ENCODE results near the gene SLC34A1. TPM values are rescaled to one million over a fixed set of nuclear protein-coding genes. Genes with fewer than 3 reads are reported as not detected.

Gene SLC34A1
- total RNA-seq, 6 experiments from 2014 or later: 0.12 to 5.3 (median 1.6) TPM; not detected in 1

DNA sequence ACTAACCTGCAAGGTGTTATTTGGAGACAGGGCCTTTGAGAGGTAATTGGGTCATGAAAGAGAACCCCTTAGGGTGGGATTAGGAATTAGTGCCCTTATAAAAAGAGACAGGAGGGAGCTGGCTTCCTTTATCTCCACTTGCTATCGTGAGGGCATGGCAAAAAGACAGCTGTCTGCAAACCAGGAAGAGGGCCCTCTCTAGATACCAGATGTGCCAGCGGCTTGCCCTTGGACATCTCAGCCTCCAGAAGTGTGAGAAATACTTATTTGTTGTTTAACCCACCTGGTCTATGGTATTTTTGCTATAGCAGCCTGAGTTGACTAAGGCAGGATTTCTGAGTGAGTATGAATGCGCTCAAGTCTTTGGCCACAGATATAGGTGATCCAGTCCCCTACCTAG is 27.5 kb upstream of the SLC34A1 start:
- no peaks in the 10 kb centered on the region for H3K27me3 ChIP-seq
- H3K9me3 ChIP-seq: no peaks in the 10 kb centered on the region
- H3K36me3 ChIP-seq: no peaks in the 10 kb centered on the region
- no peak overlapping the region for H3K4me3 ChIP-seq
- intact Hi-C loops (cut with DNase I): no loop called here
- no peak for ATAC-seq
- peaks cover 0 to 68% (median 25%) of the 10 kb centered on the region in 4 donors for H3K4me1 ChIP-seq
- TF ChIP-seq, protein P1, sequence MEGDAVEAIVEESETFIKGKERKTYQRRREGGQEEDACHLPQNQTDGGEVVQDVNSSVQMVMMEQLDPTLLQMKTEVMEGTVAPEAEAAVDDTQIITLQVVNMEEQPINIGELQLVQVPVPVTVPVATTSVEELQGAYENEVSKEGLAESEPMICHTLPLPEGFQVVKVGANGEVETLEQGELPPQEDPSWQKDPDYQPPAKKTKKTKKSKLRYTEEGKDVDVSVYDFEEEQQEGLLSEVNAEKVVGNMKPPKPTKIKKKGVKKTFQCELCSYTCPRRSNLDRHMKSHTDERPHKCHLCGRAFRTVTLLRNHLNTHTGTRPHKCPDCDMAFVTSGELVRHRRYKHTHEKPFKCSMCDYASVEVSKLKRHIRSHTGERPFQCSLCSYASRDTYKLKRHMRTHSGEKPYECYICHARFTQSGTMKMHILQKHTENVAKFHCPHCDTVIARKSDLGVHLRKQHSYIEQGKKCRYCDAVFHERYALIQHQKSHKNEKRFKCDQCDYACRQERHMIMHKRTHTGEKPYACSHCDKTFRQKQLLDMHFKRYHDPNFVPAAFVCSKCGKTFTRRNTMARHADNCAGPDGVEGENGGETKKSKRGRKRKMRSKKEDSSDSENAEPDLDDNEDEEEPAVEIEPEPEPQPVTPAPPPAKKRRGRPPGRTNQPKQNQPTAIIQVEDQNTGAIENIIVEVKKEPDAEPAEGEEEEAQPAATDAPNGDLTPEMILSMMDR (IDR thresholded peaks at IDR 0.05): no peak
- TF ChIP-seq POLR2A (IDR thresholded peaks at IDR 0.05): no peak
- 81% methylated on average over 2 of the region's 3 CpGs for WGBS (ENCODE audit: insufficient coverage, low coverage, low lambda C conversion rate, missing lambda C conversion rate)
- DNase-seq: no peak
- H3K27ac ChIP-seq: peak overlapping the region in 2 of 3 donors; percentile 76 to 94

DNA sequence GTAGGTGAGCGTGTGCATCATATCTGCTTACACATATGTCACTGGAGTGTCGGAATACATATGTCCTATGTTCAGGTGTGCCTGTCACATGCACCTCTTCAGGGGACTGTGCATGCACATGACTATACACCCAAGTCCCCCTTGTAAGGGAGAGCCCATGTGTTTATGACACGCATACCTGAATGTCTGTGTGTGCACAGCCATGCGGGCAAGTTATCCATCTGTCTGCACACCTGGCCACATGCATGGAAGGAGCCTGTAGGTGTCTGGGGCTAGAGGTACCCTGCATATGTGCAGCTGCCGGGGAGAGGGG is 27.1 kb upstream of the SLC34A1 start:
- H3K36me3 ChIP-seq: no peaks in the 10 kb centered on the region
- DNase-seq: no peak
- TF ChIP-seq, protein P1 (IDR thresholded peaks at IDR 0.05): no peak
- TF ChIP-seq POLR2A (IDR thresholded peaks at IDR 0.05): no peak
- peaks cover 0 to 71% (median 26%) of the 10 kb centered on the region in 4 donors for H3K4me1 ChIP-seq
- intact Hi-C loops (cut with DNase I): no loop called here
- ATAC-seq: no peak
- H3K4me3 ChIP-seq: peak overlapping the region in 2 of 3 donors; percentile 56 to 64
- 90% methylated on average over 2 of the region's 5 CpGs for WGBS (ENCODE audit: insufficient coverage, low coverage, low lambda C conversion rate, missing lambda C conversion rate)
- H3K27me3 ChIP-seq: no peaks in the 10 kb centered on the region
- H3K9me3 ChIP-seq: no peaks in the 10 kb centered on the region
- H3K27ac ChIP-seq: peak overlapping the region; percentile 76 to 94 (median 81)

DNA sequence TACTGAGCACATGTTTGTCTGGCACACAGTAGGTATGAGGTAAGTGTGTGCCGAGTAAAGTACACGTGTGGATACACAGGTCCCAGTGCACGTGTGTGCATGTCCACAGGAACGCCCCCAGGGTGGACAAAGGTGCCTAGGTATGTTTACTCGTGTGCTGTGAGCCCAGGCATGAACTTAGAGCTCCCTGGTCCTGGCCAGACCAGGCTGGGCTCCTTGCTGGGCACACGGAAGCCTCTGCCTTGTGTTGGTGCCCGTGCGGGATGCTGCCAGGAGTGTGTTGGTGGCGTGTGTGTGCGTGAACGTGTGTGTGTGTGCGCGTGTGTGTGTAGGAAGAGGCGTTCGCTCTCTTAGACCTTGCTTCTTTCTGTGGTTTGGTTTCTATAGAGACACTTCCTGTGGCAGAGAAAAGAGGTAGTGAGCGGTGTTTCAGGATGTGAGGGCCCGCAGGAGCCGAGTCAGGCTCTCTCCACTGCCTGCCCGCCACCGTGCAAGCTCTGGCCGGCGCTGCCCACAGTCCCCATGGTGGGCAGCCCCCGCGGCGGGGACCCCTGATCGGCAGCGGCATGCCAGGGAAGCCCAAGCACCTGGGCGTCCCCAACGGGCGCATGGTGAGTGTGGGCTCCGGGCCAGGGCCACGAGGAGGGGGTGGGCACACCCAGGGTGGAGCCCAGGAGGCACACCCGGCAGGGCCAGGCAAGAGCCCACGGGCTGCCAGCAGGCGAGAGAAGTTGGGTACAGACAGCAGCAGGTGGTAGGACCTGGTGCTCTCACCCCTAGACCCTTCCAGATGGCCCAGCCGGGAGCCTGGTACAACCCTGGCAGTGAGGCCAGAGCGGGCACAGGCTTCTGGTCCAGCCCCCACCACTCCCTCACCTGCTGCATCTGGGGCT is 26.5 kb upstream of the SLC34A1 start, which contains the start of gene RGS14:
Gene RGS14 (plus strand): TSS at position 466 of the 893 bp plus-strand sequence. CDS start 101 bp downstream, at position 567.
- no peak for TF ChIP-seq POLR2A (IDR thresholded peaks at IDR 0.05)
- TF ChIP-seq, protein P1 (IDR thresholded peaks at IDR 0.05): no peak
- ATAC-seq (peak; percentile 41 to 61 (median 46)), DNase-seq (peak; percentile 66 to 73 (median 73))
- peak within 1 kb of the TSS; percentile 56 to 64 (median 60) for H3K4me3 ChIP-seq
- WGBS (ENCODE audit: insufficient coverage, low coverage, low lambda C conversion rate, missing lambda C conversion rate): 17% methylated on average over 9 of the region's 37 CpGs
- H3K9me3 ChIP-seq: no peaks in the 10 kb centered on the region
- H3K36me3 ChIP-seq: no peaks in the 10 kb centered on the region
- H3K27me3 ChIP-seq: no peaks in the 10 kb centered on the region
- H3K4me1 ChIP-seq: peaks cover 0 to 73% (median 27%) of the 10 kb centered on the region in 4 donors
- peak within 1 kb of the TSS; percentile 76 to 94 (median 81) for H3K27ac ChIP-seq
- intact Hi-C loops (cut with DNase I): no loop called here

DNA sequence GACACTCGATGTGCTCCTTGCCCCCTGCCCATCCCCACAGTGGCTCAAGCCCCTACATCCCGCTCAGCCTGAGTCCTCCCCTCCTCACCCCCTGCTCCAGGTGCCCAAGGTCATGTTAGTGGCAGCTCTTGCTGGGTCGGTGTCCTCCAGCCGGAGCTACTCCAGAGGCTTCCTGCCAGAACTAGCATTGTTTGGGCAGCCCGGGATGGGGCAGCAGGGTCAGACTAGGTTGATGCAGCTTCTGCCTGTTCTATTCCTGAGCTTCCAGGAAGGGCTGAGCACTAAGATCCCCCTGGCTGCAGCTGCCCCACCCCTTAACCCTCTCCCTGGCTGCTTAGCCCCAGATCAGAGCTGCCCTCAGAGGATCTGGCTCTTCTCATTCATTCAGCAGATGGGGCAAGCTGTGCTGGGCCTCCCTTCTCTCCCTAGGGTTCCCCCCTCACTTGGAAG is 25.8 kb upstream of the SLC34A1 start:
- no CpG with 5 or more reads among the region's 5 CpGs for WGBS (ENCODE audit: insufficient coverage, low coverage, low lambda C conversion rate, missing lambda C conversion rate)
- peak; percentile 80 to 91 (median 91) for DNase-seq
- TF ChIP-seq POLR2A (IDR thresholded peaks at IDR 0.05): no peak
- TF ChIP-seq, protein P1 (IDR thresholded peaks at IDR 0.05): no peak
- intact Hi-C loops (cut with DNase I): no loop called here
- H3K36me3 ChIP-seq: no peaks in the 10 kb centered on the region
- H3K27ac ChIP-seq: peak overlapping the region; percentile 76 to 94 (median 81)
- H3K4me3 ChIP-seq: peak overlapping the region; percentile 56 to 64 (median 60)
- peak; percentile 55 to 68 (median 66) for ATAC-seq
- H3K4me1 ChIP-seq: peaks cover 0 to 74% (median 28%) of the 10 kb centered on the region in 4 donors
- no peaks in the 10 kb centered on the region for H3K9me3 ChIP-seq
- H3K27me3 ChIP-seq: no peaks in the 10 kb centered on the region
